NCI-H1092 (cell line): ENCODE results near the gene PTBP1.
A peak's percentile ranks its signal among the peaks of the same experiment; 100 is the strongest.

ENCODE experiments used
- DNase-seq: peaks from one replicate; lab custom pipeline; 2025; lab: John Stamatoyannopoulos, UW

PTBP1 gene

GRCh38 chr19:796692-797527, at the start of gene PTBP1:
Gene PTBP1 (plus strand): TSS chr19:797452. CDS start chr19:797498, 46 bp downstream.
- peak; percentile 100 for DNase-seq

- DNase-seq, result no peak
These were observed 49.0 kb upstream of the PTBP1 start for GRCh38 chr19:748274-748598.

GRCh38 chr19:749811-750210, 47.4 kb upstream of the PTBP1 start:
- no peak for DNase-seq

- no peak for DNase-seq
These were observed 46.4 kb upstream of the PTBP1 start, which contains the start of gene MISP for GRCh38 chr19:750640-751423. Gene MISP (plus strand): TSS chr19:751112. CDS start chr19:756947, 5,835 bp downstream.

GRCh38 chr19:751501-752341, 45.5 kb upstream of the PTBP1 start:
- no peak for DNase-seq

GRCh38 chr19:752652-753517, 44.4 kb upstream of the PTBP1 start:
- DNase-seq, result no peak

- DNase-seq, result no peak
These were observed 42.7 kb upstream of the PTBP1 start for GRCh38 chr19:754530-754929.

GRCh38 chr19:755063-755462, 42.2 kb upstream of the PTBP1 start:
- DNase-seq, result no peak

- DNase-seq, result no peak
These were observed 41.0 kb upstream of the PTBP1 start for GRCh38 chr19:756236-756635.

GRCh38 chr19:756821-757688, 40.2 kb upstream of the PTBP1 start:
- no peak for DNase-seq

GRCh38 chr19:757811-758668, 39.2 kb upstream of the PTBP1 start:
- no peak for DNase-seq

GRCh38 chr19:763181-763580, 34.1 kb upstream of the PTBP1 start:
- no peak for DNase-seq

GRCh38 chr19:763869-764268, 33.4 kb upstream of the PTBP1 start:
- DNase-seq, result no peak

- DNase-seq, result no peak
These were observed 33.0 kb upstream of the PTBP1 start for GRCh38 chr19:764301-764700.

GRCh38 chr19:765179-765738, 32.0 kb upstream of the PTBP1 start:
- no peak for DNase-seq

GRCh38 chr19:768424-768823, 28.8 kb upstream of the PTBP1 start:
- DNase-seq, result no peak

GRCh38 chr19:769616-770015, 27.6 kb upstream of the PTBP1 start:
- DNase-seq, result no peak

GRCh38 chr19:771332-771785, 25.9 kb upstream of the PTBP1 start:
- DNase-seq, result no peak

- DNase-seq, result no peak
These were observed 25.2 kb upstream of the PTBP1 start for GRCh38 chr19:772063-772462.
